Measurements from ENCODE around the gene FAT1. TPM values are rescaled to one million over a fixed set of nuclear protein-coding genes. Genes with fewer than 3 reads are reported as not detected.

The FAT1 gene
- total and polyA plus RNA-seq, 8 donors, result 8.2 to 272 (median 60.4) TPM

DNA sequence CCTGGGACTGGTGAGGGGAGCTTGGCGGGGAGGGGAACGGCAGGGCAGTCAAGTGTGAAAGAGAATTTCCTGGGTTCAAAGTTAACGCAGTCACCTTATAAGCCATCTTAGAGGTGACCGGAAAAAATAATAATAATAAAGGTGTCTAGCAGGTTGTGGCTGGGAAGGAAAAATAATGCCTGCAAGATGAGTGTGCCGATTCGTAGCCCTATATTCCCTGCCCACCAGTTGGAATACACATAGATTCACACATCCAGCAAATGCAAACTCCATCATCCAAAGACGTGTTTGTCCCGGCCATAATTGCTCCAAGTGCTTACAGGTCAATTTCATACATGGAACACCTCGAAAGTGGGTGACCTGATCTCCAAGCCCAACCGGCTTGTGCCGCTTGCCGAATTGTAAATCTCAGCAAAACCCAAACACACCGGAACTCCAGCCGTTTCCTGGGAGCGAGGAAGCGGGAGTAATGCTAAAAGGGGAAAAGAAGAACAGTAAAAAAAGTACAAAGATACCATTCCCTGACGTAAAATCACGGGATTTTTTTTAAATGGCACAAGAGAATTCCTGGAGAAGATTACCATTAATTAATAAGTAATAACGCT is 1.3 kb upstream of the FAT1 start:
- peaks cover 0 to 51% (median 19%) of the 10 kb centered on the region in 3 donors for H3K27me3 ChIP-seq
- peak overlapping the region; percentile 91 to 98 (median 93) for H3K27ac ChIP-seq
- intact Hi-C loops (cut with DNase I; ENCODE audit: low total_unique reads), result loop anchor here (10.0 kb wide), 1 partner anchor 60 kb away; no protein-coding TSS in a partner anchor
- 1 to 3% (median 2%) methylated on average over 19 of the region's 19 CpGs for WGBS, 5 donors
- H3K4me1 ChIP-seq, result peaks cover 0 to 51% (median 30%) of the 10 kb centered on the region in 4 donors
- peaks cover 0 to 4% (median under 1%) of the 10 kb centered on the region in 4 donors for H3K9me3 ChIP-seq
- no peaks in the 10 kb centered on the region for H3K36me3 ChIP-seq
- DNase-seq, result peak in 1 of 2 donors; percentile 60
- H3K4me3 ChIP-seq, result peak overlapping the region; percentile 69 to 85 (median 77)
- TF ChIP-seq EP300 (IDR thresholded peaks at IDR 0.05) (no peak), CTCF (IDR thresholded peaks at IDR 0.05) (no peak), POLR2AphosphoS5 (IDR thresholded peaks at IDR 0.05) (no peak), POLR2A (IDR thresholded peaks at IDR 0.05) (no peak)

DNA sequence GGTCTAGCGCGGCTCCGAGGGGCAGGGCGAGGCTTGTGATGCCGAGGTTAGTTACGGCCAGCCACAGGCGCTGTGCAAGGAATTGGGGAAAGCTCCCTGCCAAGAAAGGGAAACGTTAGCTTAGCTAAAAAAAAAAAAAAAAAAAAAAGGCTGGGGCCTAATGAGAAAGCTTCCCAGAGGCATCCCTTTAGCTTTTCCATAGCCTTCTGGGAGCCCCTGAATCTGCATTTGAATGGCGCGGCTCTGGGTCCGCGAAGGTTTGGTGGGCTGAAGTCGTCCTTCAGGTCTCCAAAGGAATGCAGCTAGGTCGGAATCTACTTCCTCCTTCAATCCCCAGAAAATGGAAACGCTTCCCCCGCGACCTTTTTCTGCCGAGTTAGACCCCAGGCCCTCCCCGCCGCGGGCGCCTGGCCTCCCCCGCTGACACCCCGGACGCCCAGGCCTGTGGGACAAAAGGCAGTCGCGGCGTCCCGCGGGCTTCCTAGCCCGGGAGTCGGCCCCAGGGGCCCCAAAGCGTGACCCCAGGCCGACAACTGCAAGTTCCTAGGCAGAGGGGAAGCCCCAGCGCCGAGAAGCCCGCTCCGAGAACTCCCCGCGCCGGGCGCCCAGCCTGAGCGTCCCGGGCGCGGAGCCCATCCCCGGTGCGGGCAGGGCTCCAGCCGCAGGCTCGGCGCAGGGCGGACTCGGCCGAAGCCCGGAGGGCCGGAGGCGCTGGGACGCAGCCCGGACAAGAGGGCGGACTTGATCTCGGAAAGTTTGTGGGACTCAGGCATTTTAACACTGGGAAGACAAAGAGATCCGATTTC is 605 bp upstream of the FAT1 start:
- Histone ChIP-seq H3K9me3 (peaks cover 0 to 11% (median 4%) of the 10 kb centered on the region in 4 donors), H3K27me3 (peaks cover 0 to 51% (median 19%) of the 10 kb centered on the region in 3 donors), H3K4me1 (peaks cover 0 to 51% (median 30%) of the 10 kb centered on the region in 4 donors), H3K27ac (peak overlapping the region; percentile 91 to 98 (median 93)), H3K36me3 (no peaks in the 10 kb centered on the region), H3K4me3 (peak overlapping the region; percentile 69 to 85 (median 77))
- intact Hi-C loops (cut with DNase I; ENCODE audit: low total_unique reads), result loop anchor here (10.0 kb wide), 1 partner anchor 59 kb away; no protein-coding TSS in a partner anchor
- TF ChIP-seq POLR2AphosphoS5 (IDR thresholded peaks at IDR 0.05) (peak in 1 of 3 donors; percentile 14), POLR2A (IDR thresholded peaks at IDR 0.05) (no peak)
- WGBS, 5 donors, result 1 to 8% (median 2%) methylated on average over 44 to 62 of the region's 62 CpGs
- DNase-seq, result peak; percentile 64 to 85

DNA sequence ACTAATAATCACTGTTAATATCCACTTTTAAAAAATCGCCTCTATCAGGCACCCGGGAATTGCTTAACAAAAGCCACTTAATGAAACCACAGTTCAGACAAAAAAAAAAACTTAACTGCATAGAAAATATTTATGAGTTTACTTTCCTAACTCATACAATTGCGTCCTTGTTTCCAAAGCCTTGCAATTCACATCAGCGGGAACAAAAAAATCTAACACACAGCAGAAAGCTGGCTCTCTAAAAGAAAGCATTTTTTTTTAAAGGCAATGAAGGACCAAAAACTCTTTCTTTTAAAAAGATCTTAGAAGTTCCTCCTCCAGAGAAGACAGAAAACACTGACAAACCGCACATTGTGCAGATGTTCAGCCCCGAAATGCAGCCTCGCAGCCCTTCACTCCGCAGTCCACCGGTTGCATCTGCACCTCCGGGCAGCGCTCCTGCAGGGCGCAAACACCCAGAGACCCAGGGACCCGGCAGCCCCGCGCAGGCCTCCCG is 812 bp downstream of the FAT1 start:
- peak overlapping the region; percentile 91 to 98 (median 93) for H3K27ac ChIP-seq
- no peaks in the 10 kb centered on the region for H3K36me3 ChIP-seq
- WGBS, 5 donors, result 0 to 5% (median 2%) methylated on average over 16 of the region's 16 CpGs
- peak in 1 of 2 donors; percentile 76 for DNase-seq
- peak overlapping the region; percentile 69 to 85 (median 77) for H3K4me3 ChIP-seq
- intact Hi-C loops (cut with DNase I; ENCODE audit: low total_unique reads), result loop anchor here (10.0 kb wide), 1 partner anchor 58 kb away; no protein-coding TSS in a partner anchor
- H3K9me3 ChIP-seq, result peaks cover 0 to 14% (median 4%) of the 10 kb centered on the region in 4 donors
- peaks cover 0 to 43% (median 30%) of the 10 kb centered on the region in 4 donors for H3K4me1 ChIP-seq
- no peak for TF ChIP-seq CTCF (IDR thresholded peaks at IDR 0.05)
- TF ChIP-seq POLR2AphosphoS5 (IDR thresholded peaks at IDR 0.05), result no peak
- TF ChIP-seq POLR2A (IDR thresholded peaks at IDR 0.05), result no peak
- no peak for TF ChIP-seq EP300 (IDR thresholded peaks at IDR 0.05)
- peaks cover 0 to 46% (median 19%) of the 10 kb centered on the region in 3 donors for H3K27me3 ChIP-seq

- Histone ChIP-seq H3K9me3 (peaks cover 0 to 14% (median 4%) of the 10 kb centered on the region in 4 donors), H3K36me3 (no peaks in the 10 kb centered on the region), H3K4me3 (no peak overlapping the region), H3K4me1 (peaks cover 0 to 28% (median 14%) of the 10 kb centered on the region in 4 donors), H3K27ac (no peak overlapping the region), H3K27me3 (peaks cover 0 to 19% (median 8%) of the 10 kb centered on the region in 3 donors)
- intact Hi-C loops (cut with DNase I; ENCODE audit: low total_unique reads), result loop anchor here (10.0 kb wide), 1 partner anchor 55 kb away; no protein-coding TSS in a partner anchor
- 72 to 85% (median 77%) methylated on average over 4 of the region's 4 CpGs for WGBS, 5 donors
- TF ChIP-seq EP300 (IDR thresholded peaks at IDR 0.05) (no peak), POLR2AphosphoS5 (IDR thresholded peaks at IDR 0.05) (no peak), CTCF (IDR thresholded peaks at IDR 0.05) (peak in 3 of 7 experiments; percentile 18 to 28 (median 20))
- peak in 1 of 2 donors; percentile 51 for DNase-seq
Observed at GRCh38 chr4:186719925-186720694, 3.5 kb downstream of the FAT1 start.
